GM19395 (cell line): ENCODE results near the gene HTR4.
"Not testable (repeated sequence)": the region's sequence is repeated elsewhere in the genome, so short reads cannot be mapped to it uniquely, and the experiment has no call there.

Experiments
- ATAC-seq: cut with Tn5 transposase; IDR thresholded peaks from one replicate; pipeline ENCODE4 v1.9.1; 2021; ENCODE audit warnings: mild to moderate bottlenecking, moderate library complexity; ENCODE audit not compliant: unreplicated experiment

The HTR4 gene

DNA sequence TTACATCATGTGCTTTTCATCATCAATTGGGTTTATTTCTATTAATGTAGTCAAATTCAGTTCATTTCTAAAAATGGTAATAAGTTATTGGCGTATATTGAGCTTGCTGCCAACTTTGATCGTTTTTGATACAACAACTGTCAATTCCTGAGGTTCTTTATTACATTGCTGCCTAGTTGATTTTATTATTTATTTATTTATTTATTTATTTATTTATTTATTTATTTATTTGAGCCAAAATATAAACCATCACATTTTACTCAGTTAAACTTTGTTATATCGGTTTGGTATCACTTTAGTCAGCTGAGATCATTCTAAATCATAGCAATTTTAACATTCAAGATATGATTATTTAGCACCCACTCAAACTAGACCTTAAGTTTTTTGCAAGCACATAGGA lies 170.6 kb downstream of the HTR4 start:
- ATAC-seq: no peak

DNA sequence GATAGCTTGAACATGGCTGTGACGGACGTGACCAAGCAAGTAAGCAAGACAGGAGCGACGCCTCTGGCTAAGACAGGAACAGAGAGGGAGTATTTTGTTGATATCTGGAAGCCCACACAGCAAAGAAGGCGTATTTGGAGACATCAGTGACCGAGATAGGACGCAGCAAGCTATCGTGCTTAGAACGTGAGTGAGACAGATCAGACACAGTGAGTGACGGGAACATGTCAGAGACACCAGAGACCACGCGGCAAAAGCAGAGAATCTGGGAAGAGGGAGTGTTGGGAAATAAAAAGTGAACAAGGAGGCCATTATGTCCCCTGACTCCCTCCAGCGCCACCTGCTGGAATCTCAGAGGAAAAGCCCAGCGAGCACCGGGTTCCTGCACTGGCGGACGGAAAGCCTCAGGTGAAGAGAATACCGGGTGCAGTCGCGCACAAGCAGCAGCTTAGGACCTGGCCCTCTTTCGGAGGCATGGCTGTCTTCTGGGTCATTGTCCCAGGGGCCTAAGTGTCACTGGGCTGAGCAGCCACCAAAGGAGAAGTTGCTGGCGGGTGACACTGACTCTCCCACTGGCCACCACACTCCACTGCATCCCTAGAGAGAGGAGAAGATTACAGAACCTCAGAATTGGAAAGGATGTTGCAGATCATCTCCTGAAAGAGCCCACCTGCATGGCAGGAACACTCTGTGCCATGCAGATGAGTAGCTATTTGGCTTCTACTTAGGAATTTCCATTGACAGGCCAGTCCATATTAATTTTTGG lies 171.4 kb downstream of the HTR4 start:
- peak; percentile 91 for ATAC-seq

DNA sequence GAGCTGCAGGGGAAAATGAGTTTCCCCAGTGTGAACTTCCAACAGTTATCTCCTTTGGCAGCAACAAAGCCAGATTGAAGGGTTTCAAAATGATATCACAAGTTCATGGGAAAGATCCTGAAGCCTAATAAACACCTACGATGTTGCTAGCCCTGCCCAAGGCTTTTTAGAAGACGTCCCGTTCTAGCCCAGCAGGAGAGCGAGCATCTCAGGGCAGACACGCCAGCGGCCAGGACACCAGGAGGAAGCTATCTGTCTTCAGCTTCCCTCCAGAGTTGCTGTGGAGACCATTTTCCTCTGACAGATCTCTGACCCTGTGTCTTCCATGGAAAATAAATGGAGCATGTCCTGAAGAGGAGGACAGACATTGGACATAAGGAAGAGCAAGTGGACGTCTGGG lies 172.1 kb downstream of the HTR4 start:
- ATAC-seq: no peak

DNA sequence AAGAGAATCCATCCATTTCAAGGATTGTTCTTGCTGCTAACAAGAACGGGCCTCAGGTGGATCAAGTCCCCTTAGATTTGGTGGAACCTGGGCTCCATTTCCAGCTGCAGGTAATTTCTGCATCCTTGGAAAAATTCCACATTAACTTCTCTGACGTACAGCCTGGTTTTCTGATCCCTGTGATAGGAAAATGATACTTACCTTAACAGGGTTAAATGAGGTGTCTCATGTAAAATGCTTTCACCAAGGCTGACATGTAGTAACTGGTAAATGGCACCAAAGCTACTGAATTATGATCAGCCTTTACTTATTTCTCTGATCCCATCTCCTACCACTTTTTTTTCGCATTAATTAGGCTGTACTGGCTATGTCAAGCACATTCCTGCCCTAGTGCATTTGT lies 176.9 kb downstream of the HTR4 start:
- no peak for ATAC-seq

- no peak for ATAC-seq
These were observed 178.0 kb downstream of the HTR4 start for GRCh38 chr5:148476302-148476701.

DNA sequence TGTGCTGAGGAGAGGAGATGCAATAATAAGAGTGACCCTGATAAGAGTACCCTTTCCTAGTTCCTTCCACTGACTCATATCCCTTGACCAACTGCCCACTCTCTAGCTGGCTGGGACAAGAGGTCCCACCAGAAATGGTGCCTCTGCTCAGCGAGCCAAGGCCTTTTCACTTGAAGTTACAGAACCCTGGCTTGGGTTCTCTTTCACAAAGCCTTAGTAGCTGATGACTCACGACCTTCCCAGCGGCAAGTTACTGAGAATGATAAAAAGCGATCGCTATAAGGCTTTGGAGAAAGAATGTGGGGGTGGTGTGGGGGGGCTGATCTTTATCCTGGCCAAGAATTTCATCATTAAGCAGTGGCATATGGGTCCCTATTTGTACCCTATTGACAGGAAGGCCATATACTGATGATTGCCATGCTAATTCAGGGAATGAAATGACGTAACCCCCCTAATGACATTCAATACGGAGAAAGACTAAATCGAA lies 180.3 kb downstream of the HTR4 start:
- ATAC-seq: no peak

- ATAC-seq: no peak
These were observed 182.9 kb downstream of the HTR4 start for GRCh38 chr5:148471379-148471778.

GRCh38 chr5:148469501-148469935 lies 184.8 kb downstream of the HTR4 start:
- ATAC-seq: no peak

DNA sequence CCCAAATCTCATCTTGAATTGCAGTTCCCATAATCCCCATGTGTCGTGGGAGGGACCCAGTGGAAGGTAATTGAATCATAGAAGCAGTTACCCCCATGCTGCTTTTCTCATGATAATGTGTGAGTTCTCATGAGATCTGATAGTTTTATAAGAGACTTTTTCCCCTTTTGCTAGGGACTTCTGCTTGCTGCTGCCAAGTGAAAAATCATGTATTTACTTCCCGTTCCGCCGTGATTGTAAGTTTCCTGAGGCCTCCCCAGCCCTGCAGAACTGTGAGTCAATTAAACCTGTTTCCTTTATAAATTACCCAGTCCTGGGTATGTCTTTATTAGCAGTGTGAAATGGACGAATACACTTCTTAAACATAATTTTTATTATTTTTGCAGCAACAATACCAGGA lies 185.6 kb downstream of the HTR4 start:
- not testable (repeated sequence) for ATAC-seq

DNA sequence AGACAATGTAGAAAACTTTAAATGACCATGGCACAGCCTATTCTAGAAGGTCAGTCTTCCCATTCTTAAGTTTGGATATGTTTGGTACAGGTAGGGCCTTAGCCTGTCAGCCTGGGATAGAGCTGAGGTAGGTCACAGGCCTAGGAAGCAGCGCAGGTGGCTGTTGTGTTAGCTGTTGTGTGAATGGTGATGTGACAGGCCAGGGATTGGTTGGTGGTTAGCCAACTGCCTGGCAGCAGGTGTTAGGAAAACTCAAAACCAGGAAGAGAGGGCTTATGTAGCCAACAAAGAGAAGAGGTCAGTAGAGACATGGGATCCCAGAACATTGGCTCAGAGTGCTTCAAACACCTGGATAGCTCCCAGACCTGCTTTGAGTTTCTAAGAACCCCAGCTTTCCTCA lies 186.4 kb downstream of the HTR4 start:
- no peak for ATAC-seq

DNA sequence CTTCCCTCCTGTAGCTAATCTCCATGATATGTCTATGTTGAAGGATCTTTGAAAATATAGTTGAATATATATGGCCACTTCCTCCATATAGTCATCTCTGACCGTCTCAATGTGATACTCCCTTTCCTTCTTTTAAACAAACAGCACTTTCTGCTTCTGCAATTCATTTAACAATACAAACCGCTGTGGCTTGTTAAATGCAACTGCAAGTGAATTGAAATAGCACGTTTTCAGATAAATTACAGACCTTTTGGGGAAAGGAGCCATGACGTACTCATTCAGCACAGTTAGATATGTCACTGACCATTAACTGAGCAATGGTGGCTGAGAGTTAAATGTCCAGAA lies 188.1 kb downstream of the HTR4 start:
- ATAC-seq: no peak

DNA sequence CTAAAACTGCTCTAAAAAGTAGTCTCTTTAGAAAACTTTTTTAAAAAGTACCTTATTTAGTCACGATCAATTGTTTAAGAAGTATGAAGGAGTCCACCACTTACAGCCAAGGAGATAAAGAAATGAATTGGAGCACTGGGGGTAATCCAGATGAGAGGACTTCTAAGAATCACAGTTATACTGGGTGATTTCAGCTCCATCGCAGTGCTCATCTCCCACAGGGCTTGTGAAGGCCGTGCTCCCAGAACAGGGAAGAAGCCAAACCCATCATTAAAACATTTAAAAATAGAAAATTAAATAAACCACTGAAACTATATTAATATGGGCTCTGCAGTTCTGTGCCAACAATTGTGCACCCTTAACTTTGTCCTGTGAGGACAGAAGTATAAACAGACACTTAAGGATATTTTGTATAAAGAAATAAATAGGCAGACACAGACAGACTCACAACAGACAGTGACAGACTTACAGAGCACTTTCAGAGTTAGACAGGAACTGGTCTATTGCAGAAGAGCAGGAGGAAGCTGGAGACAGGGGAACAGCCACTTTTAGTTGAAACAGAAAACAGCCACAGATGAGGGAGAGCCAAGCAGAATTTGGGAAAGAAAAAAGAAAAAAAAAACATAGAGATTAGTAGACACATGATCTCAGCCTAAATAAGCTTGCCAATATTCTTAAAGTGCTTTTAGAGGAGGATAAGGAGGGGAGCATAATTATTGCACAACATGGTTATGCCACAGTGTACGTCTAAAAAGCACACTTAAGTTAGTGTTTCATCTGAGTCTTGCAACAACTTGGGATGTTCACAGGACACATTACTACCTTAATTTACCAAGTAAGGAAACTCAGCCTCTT lies 188.7 kb downstream of the HTR4 start:
- ATAC-seq: no peak

DNA sequence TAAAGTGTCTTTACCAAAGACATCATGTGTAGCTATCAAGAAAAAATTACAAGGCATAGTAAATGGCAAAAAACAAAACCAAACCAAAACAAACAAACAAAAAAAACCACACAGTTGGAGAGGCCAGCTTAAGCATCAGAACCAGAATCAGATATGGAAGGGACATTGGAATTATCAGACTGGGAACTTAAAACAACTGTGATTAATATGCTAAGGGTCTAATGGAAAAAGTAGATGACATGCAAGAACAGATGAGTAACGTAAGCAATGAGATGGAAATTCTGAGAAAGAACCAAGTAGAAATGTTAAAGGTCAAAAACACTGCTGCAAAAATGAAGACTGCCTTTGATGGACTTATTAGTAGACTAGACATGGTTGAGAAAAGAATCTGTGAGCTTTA lies 194.7 kb downstream of the HTR4 start:
- no peak for ATAC-seq

DNA sequence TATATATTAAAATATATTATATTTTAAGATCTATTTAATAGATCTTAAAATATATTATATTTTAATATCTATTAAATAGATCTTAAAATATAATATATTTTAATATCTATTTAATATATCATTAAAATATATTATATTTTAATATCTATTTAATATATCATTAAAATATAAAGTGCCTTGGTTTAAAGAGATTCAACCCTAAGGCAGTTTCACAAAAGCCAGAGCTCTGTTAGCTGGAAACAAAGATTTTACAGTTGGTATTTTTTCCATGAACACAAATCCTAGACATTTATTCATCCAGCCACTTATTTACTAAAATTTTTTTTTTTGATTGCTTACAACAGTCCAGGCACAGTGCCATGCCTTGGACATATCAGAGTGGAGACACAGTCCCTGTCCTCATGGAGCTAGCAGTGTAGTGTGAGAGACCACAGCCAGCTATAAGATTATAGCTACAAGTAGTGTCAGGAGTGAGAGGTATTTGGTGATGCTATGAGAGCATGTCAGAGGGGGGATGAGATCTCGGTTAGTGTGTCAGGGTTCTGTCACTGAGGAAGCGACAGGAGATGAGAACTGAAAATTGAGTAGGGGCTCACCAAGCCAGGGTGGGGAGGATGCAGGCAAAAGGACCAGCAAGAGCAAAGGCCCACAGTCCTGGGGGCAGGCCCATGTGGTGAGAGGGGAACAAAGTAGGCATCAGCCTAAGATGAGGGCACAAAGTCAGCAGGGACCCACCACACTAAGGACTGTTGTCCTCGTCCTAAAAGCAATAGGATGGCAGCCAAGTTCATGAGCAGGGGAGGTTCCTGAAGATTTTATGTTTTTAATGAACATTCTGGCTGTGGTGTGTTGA lies 196.1 kb downstream of the HTR4 start:
- ATAC-seq: no peak

DNA sequence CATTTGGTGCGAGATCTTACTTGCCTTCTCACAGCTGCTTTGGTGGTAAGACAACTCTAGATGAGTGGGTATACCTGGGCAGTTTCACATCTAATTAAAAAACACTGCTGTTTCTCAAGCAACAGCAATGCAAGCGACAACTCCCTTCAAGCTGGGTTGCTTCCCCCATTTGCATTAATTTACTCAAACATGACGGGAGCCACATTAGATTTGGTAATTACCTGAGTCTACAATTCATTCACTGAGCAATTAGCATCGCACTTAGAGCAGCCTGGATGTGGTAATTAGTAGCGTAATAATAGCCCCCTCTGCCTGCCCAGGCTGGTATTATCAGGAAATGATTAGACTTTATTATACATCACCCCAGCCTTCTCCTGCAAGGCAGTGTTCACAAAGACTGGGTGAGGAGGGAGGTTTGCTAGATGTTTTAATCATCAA lies 197.1 kb downstream of the HTR4 start:
- ATAC-seq: peak; percentile 78

DNA sequence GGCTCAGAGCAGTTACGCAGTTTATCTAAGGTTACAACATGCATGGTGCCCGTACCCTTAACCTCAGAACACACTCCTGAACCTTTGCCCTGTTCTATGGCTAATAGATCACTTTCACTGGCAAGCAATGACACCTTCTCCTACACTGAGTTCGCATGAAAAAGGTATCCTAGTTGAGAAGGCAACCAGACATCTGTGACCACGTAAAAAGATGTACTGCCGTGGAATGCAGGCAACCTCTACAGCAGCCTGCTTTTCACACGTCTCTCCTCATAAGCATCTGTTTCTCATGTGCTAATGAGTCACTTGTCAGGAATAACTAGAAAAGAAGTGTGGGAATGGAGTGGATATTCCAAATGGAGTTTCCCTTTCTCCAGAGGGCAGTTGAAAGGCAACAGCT lies 199.1 kb downstream of the HTR4 start:
- no peak for ATAC-seq

- ATAC-seq: no peak
These were observed 199.8 kb downstream of the HTR4 start for GRCh38 chr5:148454576-148454975.

DNA sequence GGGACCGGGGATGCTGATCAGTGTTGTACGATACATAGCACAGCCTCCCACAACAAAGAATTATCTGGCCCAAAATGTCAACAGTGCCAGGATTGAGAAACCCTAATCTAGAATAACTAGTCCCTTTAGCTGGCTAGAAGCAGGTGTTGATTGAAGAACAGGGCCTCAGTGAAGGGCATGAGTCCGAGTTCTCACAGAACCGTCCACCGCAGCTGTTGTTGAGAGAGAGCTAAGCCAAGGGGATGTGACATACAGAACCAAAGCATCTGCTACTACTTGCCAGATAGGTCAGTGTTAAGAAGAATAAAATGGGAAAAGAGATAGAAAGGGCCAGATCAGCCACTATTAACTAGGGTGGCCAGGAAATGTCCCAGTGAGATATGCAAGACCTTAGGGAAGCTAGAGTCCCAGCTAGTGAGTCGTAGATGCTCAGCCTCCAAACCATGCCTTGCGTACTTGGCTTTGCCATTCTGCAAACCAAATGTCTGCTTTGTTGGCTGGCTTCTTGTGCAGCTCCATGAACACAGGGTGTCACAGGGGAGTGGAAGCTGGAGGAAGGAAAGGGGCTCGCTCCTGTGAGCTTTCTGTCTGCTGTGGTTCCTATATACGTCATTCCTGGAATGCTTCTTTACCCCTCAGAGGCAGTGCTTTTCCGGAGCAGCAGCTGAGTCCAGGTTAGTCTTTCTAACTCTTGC lies 201.7 kb downstream of the HTR4 start:
- no peak for ATAC-seq

DNA sequence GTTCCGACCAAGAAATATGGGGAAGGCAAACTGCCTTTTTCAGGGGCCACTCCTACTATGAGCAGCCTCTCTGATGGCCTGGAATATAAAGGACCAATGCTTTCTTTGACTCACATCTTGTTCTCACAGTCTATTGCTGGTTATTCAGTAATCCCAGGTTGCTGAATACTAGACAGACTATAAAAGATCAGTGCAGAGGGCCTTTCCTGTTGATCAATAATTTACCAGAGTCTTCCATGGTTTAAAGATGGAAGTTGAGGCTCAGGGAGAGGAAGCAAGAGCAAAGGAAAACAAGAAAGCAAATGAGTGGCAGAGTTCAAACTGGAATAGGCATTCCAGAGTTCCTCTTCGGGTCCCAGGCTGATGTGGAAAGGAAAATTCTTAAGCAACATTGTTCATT lies 207.7 kb downstream of the HTR4 start:
- no peak for ATAC-seq

- ATAC-seq: no peak
These were observed 208.7 kb downstream of the HTR4 start for GRCh38 chr5:148445578-148445977.

GRCh38 chr5:148443998-148444397 lies 210.3 kb downstream of the HTR4 start:
- ATAC-seq: peak; percentile 94
